Lower leg skin (tissue), 4 donors: ENCODE measurements around the gene GRIN3A. TPM values are rescaled to one million over a fixed set of nuclear protein-coding genes. Genes with fewer than 3 reads are reported as not detected.

Source experiments
- DNase-seq, 2 donors: peaks; one replicate each; pipeline ENCODE4 v3.0.0-alpha.2; 2019; ENCODE audit warnings: low spot score in 2 of 2
- H3K4me3 ChIP-seq: fragments of 200-600 bp; sonication (generic); 2 replicates; pipeline ENCODE4 v1.5.1; 2017; ENCODE audit warnings: mild to moderate bottlenecking, low read depth; ENCODE audit not compliant: poor library complexity, severe bottlenecking
- CTCF ChIP-seq, 3 donors: fragments of 450-650 bp; IDR thresholded peaks; one replicate each; pipeline ENCODE4 v1.5.1; 2016; ENCODE audit warnings: antibody characterized with exemption in 3 of 3, mild to moderate bottlenecking in 3 of 3, moderate library complexity in 2 of 3
- POLR2A ChIP-seq, 2 donors: fragments of 450-650 bp; IDR thresholded peaks; one replicate each; pipeline ENCODE4 v1.6.1; 2016 to 2017; ENCODE audit warnings: antibody characterized with exemption in 2 of 2, mild to moderate bottlenecking in 1 of 2, moderate library complexity in 1 of 2
- WGBS, 2 donors: methylation state at CpG; one replicate each; pipeline ENCODE4 v1.1.5; 2018; 5-methylcytosine and 5-hydroxymethylcytosine counted together
- intact Hi-C: fragments of 100-400 bp; cut with DNase I; formaldehyde crosslinking; loops from one replicate; pipeline ENCODE4 v1.15.0; 2023; ENCODE audit warnings: low total_unique reads
- total RNA-seq, 4 donors: library from RNA; depleted of rRNA; stranded (reverse); fragments of >200 nt; gene quantifications; one replicate each; pipeline ENCODE4 v1.1.0, GENCODE V29; 2016

Gene GRIN3A
- total RNA-seq, 4 donors from 2014 or later, result not detected

- WGBS, 2 donors, result 78% methylated on average over 2 of the region's 2 CpGs
- intact Hi-C loops, result no loop called here
- DNase-seq, result no peak
- TF ChIP-seq CTCF (IDR thresholded peaks at IDR 0.05), result no peak
- no peak for TF ChIP-seq POLR2A (IDR thresholded peaks at IDR 0.05)
- H3K4me3 ChIP-seq, result no peak overlapping the region
Measured at GRCh38 chr9:101639785-101640665, 98.4 kb downstream of the GRIN3A start.

GRCh38 chr9:101639311-101639710 is 99.1 kb downstream of the GRIN3A start:
- intact Hi-C loops, result no loop called here
- TF ChIP-seq CTCF (IDR thresholded peaks at IDR 0.05) (no peak), POLR2A (IDR thresholded peaks at IDR 0.05) (no peak)
- 48 to 51% methylated on average over 1 of the region's 1 CpG for WGBS, 2 donors
- no peak for DNase-seq
- no peak overlapping the region for H3K4me3 ChIP-seq

- TF ChIP-seq CTCF (IDR thresholded peaks at IDR 0.05) (no peak), POLR2A (IDR thresholded peaks at IDR 0.05) (no peak)
- H3K4me3 ChIP-seq, result no peak overlapping the region
- DNase-seq, result no peak
- 63 to 80% methylated on average over 3 of the region's 3 CpGs for whole genome bisulfite sequencing, 2 donors
- intact Hi-C loops, result no loop called here
Measured at GRCh38 chr9:101636247-101636646, 102.2 kb downstream of the GRIN3A start.

- no peak for DNase-seq
- no peak for TF ChIP-seq POLR2A (IDR thresholded peaks at IDR 0.05)
- no peak for TF ChIP-seq CTCF (IDR thresholded peaks at IDR 0.05)
- intact Hi-C loops, result no loop called here
- no peak overlapping the region for H3K4me3 ChIP-seq
- WGBS, 2 donors, result 86 to 89% methylated on average over 1 of the region's 1 CpG
Measured at GRCh38 chr9:101635473-101635872, 103.0 kb downstream of the GRIN3A start.

GRCh38 chr9:101634741-101635409 is 103.6 kb downstream of the GRIN3A start:
- H3K4me3 ChIP-seq, result no peak overlapping the region
- no peak for DNase-seq
- TF ChIP-seq CTCF (IDR thresholded peaks at IDR 0.05), result no peak
- no peak for TF ChIP-seq POLR2A (IDR thresholded peaks at IDR 0.05)
- whole genome bisulfite sequencing, 2 donors, result 64% methylated on average over 4 of the region's 4 CpGs
- intact Hi-C loops, result no loop called here
